DOHH2 (cell line): ENCODE results near the gene DGKB.

Experiments used
- CTCF ChIP-seq: fragments of 200-600 bp; sonication (generic); IDR thresholded peaks from one replicate; pipeline ENCODE4 v1.5.1; 2014; ENCODE audit warnings: antibody characterized with exemption, mild to moderate bottlenecking, low read depth, low read length; ENCODE audit not compliant: poor library complexity, severe bottlenecking
- EZH2phosphoT487 ChIP-seq: fragments of 200-600 bp; sonication (generic); IDR thresholded peaks from 2 replicates; pipeline ENCODE4 v1.6.1; 2017; ENCODE audit warnings: borderline replicate concordance, mild to moderate bottlenecking, antibody characterized with exemption, low read length, moderate library complexity, mixed read lengths

- no peak for TF ChIP-seq CTCF
- no peak for TF ChIP-seq EZH2phosphoT487
Measured at GRCh38 chr7:14822481-14822854, 80.1 kb downstream of the DGKB start.
